Measurements from ENCODE around the gene TRIM71. TPM values are rescaled to one million over a fixed set of nuclear protein-coding genes. Genes with fewer than 3 reads are reported as not detected.

Gene TRIM71
- total RNA-seq, 1 experiment from 2014 or later = 0.18 TPM

GRCh38 chr3:32818229-32818969, 602 bp downstream of the TRIM71 start:
- ChIA-PET CTCF (no interaction called here), POLR2A (no interaction called here)
- H3K27me3 ChIP-seq (ENCODE audit: control insufficient read depth, insufficient read depth, low read length) = no peaks in the 10 kb centered on the region; the same call in none of the 2 replicates
- DNase-seq (ENCODE audit: low read depth, low spot score) = no peak
- no TSS peak for BruUV-seq (replicated peaks)
- TF ChIP-seq POLR2AphosphoS5 (IDR thresholded peaks at IDR 0.05; ENCODE audit: low read depth, low read length) (no peak), SIN3A (IDR thresholded peaks at IDR 0.05; ENCODE audit: borderline replicate concordance, insufficient read depth, low read depth, low read length) (no peak), CTCF (IDR thresholded peaks at IDR 0.05) (no peak), TCF7L2 (IDR thresholded peaks at IDR 0.05; ENCODE audit: low read depth, low read length) (no peak), REST (IDR thresholded peaks at IDR 0.05; ENCODE audit: insufficient read depth in 1 of 2, low read depth in 2 of 2, low read length in 1 of 2) (no peak)
- H3K36me3 ChIP-seq (ENCODE audit: control insufficient read depth, insufficient read depth, low read length) = no peaks in the 10 kb centered on the region
- peak overlapping the region in 1 of 2 experiments; percentile 20; a peak in 2 of 4 replicates for H3K4me3 ChIP-seq (ENCODE audit: low read depth in 2 of 2, low read length in 2 of 2)
- intact Hi-C loops (cut with micrococcal nuclease; ENCODE audit: unreplicated experiment) = no loop called here
- no peak overlapping the region for H3K27ac ChIP-seq (ENCODE audit: low read length)
- no peaks in the 10 kb centered on the region for H3K4me1 ChIP-seq (ENCODE audit: control insufficient read depth, insufficient read depth, low read length)
- in situ Hi-C loops (cut with HindIII; ENCODE audit: low pct_unique_long_range_greater_than_20kb, low sequenced_read_pairs) = no loop called here
- ATAC-seq = peak; percentile 61
- no peaks in the 10 kb centered on the region for H3K9me3 ChIP-seq (ENCODE audit: control insufficient read depth, insufficient read depth, low read depth, low read length)

- no peaks in the 10 kb centered on the region; the same call in none of the 2 replicates for H3K27me3 ChIP-seq (ENCODE audit: control insufficient read depth, insufficient read depth, low read length)
- DNase-seq (ENCODE audit: low read depth, low spot score) = no peak
- H3K4me1 ChIP-seq (ENCODE audit: control insufficient read depth, insufficient read depth, low read length) = no peaks in the 10 kb centered on the region
- ChIA-PET CTCF (no interaction called here), POLR2A (no interaction called here)
- no peaks in the 10 kb centered on the region for H3K36me3 ChIP-seq (ENCODE audit: control insufficient read depth, insufficient read depth, low read length)
- H3K4me3 ChIP-seq (ENCODE audit: low read depth in 2 of 2, low read length in 2 of 2) = no peak overlapping the region
- BruUV-seq (replicated peaks) = no TSS peak
- no peak overlapping the region for H3K27ac ChIP-seq (ENCODE audit: low read length)
- no peak for TF ChIP-seq CTCF (IDR thresholded peaks at IDR 0.05)
- no peak for TF ChIP-seq SIN3A (IDR thresholded peaks at IDR 0.05; ENCODE audit: borderline replicate concordance, insufficient read depth, low read depth, low read length)
- TF ChIP-seq REST (IDR thresholded peaks at IDR 0.05; ENCODE audit: insufficient read depth in 1 of 2, low read depth in 2 of 2, low read length in 1 of 2) = no peak
- no peak for TF ChIP-seq TCF7L2 (IDR thresholded peaks at IDR 0.05; ENCODE audit: low read depth, low read length)
- no peak for TF ChIP-seq POLR2AphosphoS5 (IDR thresholded peaks at IDR 0.05; ENCODE audit: low read depth, low read length)
- in situ Hi-C loops (cut with HindIII; ENCODE audit: low pct_unique_long_range_greater_than_20kb, low sequenced_read_pairs) = no loop called here
- no peak for ATAC-seq
- no peaks in the 10 kb centered on the region for H3K9me3 ChIP-seq (ENCODE audit: control insufficient read depth, insufficient read depth, low read depth, low read length)
- intact Hi-C loops (cut with micrococcal nuclease; ENCODE audit: unreplicated experiment) = no loop called here
Measured at GRCh38 chr3:32818970-32819511, 1.2 kb downstream of the TRIM71 start.

Measured in Panc1 (cell line).